Natural killer cell (primary cell): ENCODE data around the gene FHOD3. TPM values are rescaled to one million over a fixed set of nuclear protein-coding genes. Genes with fewer than 3 reads are reported as not detected.

Source experiments
- ATAC-seq, 3 donors: fragments of 150-1000 bp in 2 of 3; fragments of 200-7000 bp in 1 of 3; cut with Tn5 transposase; 1 replicate in 1 of 3; 2 replicates in 2 of 3; pipeline ENCODE4 v1.10.0; 2021; ENCODE audit warnings: mild to moderate bottlenecking in 2 of 3, moderate library complexity in 2 of 3
- DNase-seq, 2 donors: peaks; one replicate each; pipeline versions ENCODE4 v3.0.0 to v3.0.0-alpha.2; 2013 to 2021; ENCODE audit warnings: mixed read lengths in 1 of 2
- H3K27ac ChIP-seq: one replicate; pipeline ENCODE4 v1.5.1; 2013; ENCODE audit warnings: mild to moderate bottlenecking, low read length
- H3K27me3 ChIP-seq: one replicate; pipeline ENCODE4 v1.6.1; 2013; ENCODE audit warnings: low read length; ENCODE audit not compliant: control insufficient read depth, insufficient read depth
- H3K36me3 ChIP-seq: one replicate; pipeline ENCODE4 v1.6.1; 2013; ENCODE audit warnings: low read length; ENCODE audit not compliant: control insufficient read depth, insufficient read depth
- H3K4me1 ChIP-seq: one replicate; pipeline ENCODE4 v1.6.1; 2013; ENCODE audit warnings: low read length; ENCODE audit not compliant: control insufficient read depth, insufficient read depth
- H3K4me3 ChIP-seq: one replicate; pipeline ENCODE4 v1.5.1; 2013; ENCODE audit warnings: low read length
- H3K9me3 ChIP-seq: one replicate; pipeline ENCODE4 v1.6.1; 2013; ENCODE audit warnings: low read length; ENCODE audit not compliant: control insufficient read depth, insufficient read depth
- H3K27ac Mint-ChIP-seq, 2 donors: one replicate each; pipeline ENCODE4 v1.8.0; 2022; ENCODE audit warnings: mild to moderate bottlenecking in 2 of 2, mixed read lengths in 2 of 2, moderate library complexity in 1 of 2
- H3K27me3 Mint-ChIP-seq, 2 donors: one replicate each; pipeline ENCODE4 v1.8.0; 2022; ENCODE audit warnings: low read depth in 2 of 2, mixed read lengths in 2 of 2
- H3K36me3 Mint-ChIP-seq: one replicate; pipeline ENCODE4 v1.8.0; 2022; ENCODE audit warnings: mixed read lengths
- H3K4me1 Mint-ChIP-seq, 2 donors: one replicate each; pipeline ENCODE4 v1.8.0; 2022; ENCODE audit warnings: mixed read lengths in 2 of 2
- H3K4me3 Mint-ChIP-seq: one replicate; pipeline ENCODE4 v1.8.0; 2022; ENCODE audit warnings: mild to moderate bottlenecking, moderate library complexity, mixed read lengths
- H3K9me3 Mint-ChIP-seq, 2 donors: one replicate each; pipeline ENCODE4 v1.8.0; 2022; ENCODE audit warnings: mixed read lengths in 2 of 2
- WGBS: methylation state at CpG from one replicate; pipeline ENCODE4 v1.1.7; 2013; ENCODE audit warnings: missing lambda C conversion rate; ENCODE audit not compliant: insufficient coverage; 5-methylcytosine and 5-hydroxymethylcytosine counted together
- intact Hi-C: fragments of 100-400 bp; cut with micrococcal nuclease; formaldehyde crosslinking; loops from one replicate; pipeline ENCODE4 v1.14.2; 2022
- total RNA-seq, 4 donors: library from RNA; stranded (reverse); fragments of 120-200 nt in 1 of 4; gene quantifications; one replicate each; pipeline versions ENCODE4 v1.2.3 to v1.2.4, GENCODE V29; 2013 to 2022
- TF ChIP-seq, protein P1 (sequence below): fragments of 200-600 bp; IDR thresholded peaks from one replicate; pipeline ENCODE4 v1.8.0; 2022; ENCODE audit warnings: antibody characterized with exemption

FHOD3 gene
- total RNA-seq, 3 donors from 2014 or later (not counting 1 experiment from before 2014, with no cell fraction given): not detected

- Mint-ChIP-seq H3K4me1 (no peaks in the 10 kb centered on the region), H3K27me3 (peaks cover 8 to 12% of the 10 kb centered on the region in 2 donors), H3K27ac (no peak overlapping the region), H3K4me3 (no peak overlapping the region), H3K36me3 (peaks cover 6% of the 10 kb centered on the region), H3K9me3 (no peaks in the 10 kb centered on the region)
- Histone ChIP-seq H3K4me3 (no peak overlapping the region), H3K9me3 (no peaks in the 10 kb centered on the region), H3K36me3 (no peaks in the 10 kb centered on the region), H3K4me1 (no peaks in the 10 kb centered on the region), H3K27ac (no peak overlapping the region), H3K27me3 (no peaks in the 10 kb centered on the region)
- TF ChIP-seq, protein P1, sequence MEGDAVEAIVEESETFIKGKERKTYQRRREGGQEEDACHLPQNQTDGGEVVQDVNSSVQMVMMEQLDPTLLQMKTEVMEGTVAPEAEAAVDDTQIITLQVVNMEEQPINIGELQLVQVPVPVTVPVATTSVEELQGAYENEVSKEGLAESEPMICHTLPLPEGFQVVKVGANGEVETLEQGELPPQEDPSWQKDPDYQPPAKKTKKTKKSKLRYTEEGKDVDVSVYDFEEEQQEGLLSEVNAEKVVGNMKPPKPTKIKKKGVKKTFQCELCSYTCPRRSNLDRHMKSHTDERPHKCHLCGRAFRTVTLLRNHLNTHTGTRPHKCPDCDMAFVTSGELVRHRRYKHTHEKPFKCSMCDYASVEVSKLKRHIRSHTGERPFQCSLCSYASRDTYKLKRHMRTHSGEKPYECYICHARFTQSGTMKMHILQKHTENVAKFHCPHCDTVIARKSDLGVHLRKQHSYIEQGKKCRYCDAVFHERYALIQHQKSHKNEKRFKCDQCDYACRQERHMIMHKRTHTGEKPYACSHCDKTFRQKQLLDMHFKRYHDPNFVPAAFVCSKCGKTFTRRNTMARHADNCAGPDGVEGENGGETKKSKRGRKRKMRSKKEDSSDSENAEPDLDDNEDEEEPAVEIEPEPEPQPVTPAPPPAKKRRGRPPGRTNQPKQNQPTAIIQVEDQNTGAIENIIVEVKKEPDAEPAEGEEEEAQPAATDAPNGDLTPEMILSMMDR: no peak
- DNase-seq (no peak), ATAC-seq (no peak)
- intact Hi-C loops: no loop called here
- WGBS: 68% methylated on average over 4 of the region's 4 CpGs
Measured at GRCh38 chr18:36314098-36314497, 16.6 kb downstream of the FHOD3 start.

GRCh38 chr18:36314754-36315153, 17.2 kb downstream of the FHOD3 start:
- Histone ChIP-seq H3K27ac (no peak overlapping the region), H3K27me3 (no peaks in the 10 kb centered on the region), H3K9me3 (no peaks in the 10 kb centered on the region), H3K4me3 (no peak overlapping the region), H3K36me3 (no peaks in the 10 kb centered on the region), H3K4me1 (no peaks in the 10 kb centered on the region)
- Mint-ChIP-seq H3K4me1 (no peaks in the 10 kb centered on the region), H3K9me3 (no peaks in the 10 kb centered on the region), H3K36me3 (peaks cover 7% of the 10 kb centered on the region), H3K27ac (no peak overlapping the region), H3K4me3 (no peak overlapping the region), H3K27me3 (peaks cover 5 to 11% of the 10 kb centered on the region in 2 donors)
- 61% methylated on average over 4 of the region's 4 CpGs for WGBS
- DNase-seq: no peak
- TF ChIP-seq, protein P1: no peak
- ATAC-seq: no peak
- intact Hi-C loops: no loop called here

- DNase-seq: no peak
- TF ChIP-seq, protein P1: no peak
- ATAC-seq: no peak
Measured at GRCh38 chr18:36315736-36316135, 18.2 kb downstream of the FHOD3 start.

DNA sequence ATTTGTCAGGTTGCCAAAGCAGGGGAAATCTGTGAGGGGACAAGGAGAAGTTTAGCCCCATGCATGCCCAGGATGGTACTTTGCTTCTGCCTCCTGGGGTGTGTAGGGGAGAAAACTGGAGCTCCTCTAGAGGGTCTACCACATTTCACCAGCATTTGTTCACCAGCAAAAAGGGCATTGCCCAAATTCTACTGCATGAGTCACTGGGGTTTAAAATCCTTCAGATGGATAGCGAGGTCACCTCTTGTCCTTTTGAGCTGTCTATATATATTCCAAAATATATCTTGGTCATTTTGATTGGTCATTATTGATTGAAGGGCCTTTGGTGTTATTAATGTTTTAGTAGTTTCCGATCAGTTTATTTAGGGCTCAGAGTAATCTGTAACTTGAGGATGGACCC, 18.7 kb downstream of the FHOD3 start:
- WGBS: 100% methylated on average over 1 of the region's 2 CpGs
- H3K9me3 ChIP-seq: no peaks in the 10 kb centered on the region

More at GRCh38 chr18:36315736-36316135, 18.2 kb downstream of the FHOD3 start:
- H3K27ac Mint-ChIP-seq: no peak overlapping the region
- intact Hi-C loops: no loop called here
- H3K27me3 Mint-ChIP-seq: peaks cover 5 to 15% of the 10 kb centered on the region in 2 donors
- no peaks in the 10 kb centered on the region for H3K9me3 Mint-ChIP-seq
- no peak overlapping the region for H3K4me3 Mint-ChIP-seq
- 88% methylated on average over 10 of the region's 10 CpGs for WGBS
- Histone ChIP-seq H3K4me3 (no peak overlapping the region), H3K27ac (no peak overlapping the region), H3K9me3 (no peaks in the 10 kb centered on the region), H3K36me3 (no peaks in the 10 kb centered on the region), H3K4me1 (no peaks in the 10 kb centered on the region), H3K27me3 (no peaks in the 10 kb centered on the region)
- H3K36me3 Mint-ChIP-seq: peaks cover 7% of the 10 kb centered on the region
- no peaks in the 10 kb centered on the region for H3K4me1 Mint-ChIP-seq

More for the DNA sequence above, 18.7 kb downstream of the FHOD3 start:
- ATAC-seq (no peak), DNase-seq (no peak)
- H3K4me1 ChIP-seq: no peaks in the 10 kb centered on the region
- TF ChIP-seq, protein P1: no peak
- no peaks in the 10 kb centered on the region for H3K9me3 Mint-ChIP-seq
- H3K4me3 ChIP-seq: no peak overlapping the region
- no peaks in the 10 kb centered on the region for H3K27me3 ChIP-seq
- H3K36me3 Mint-ChIP-seq: peaks cover 7% of the 10 kb centered on the region
- H3K27ac ChIP-seq: no peak overlapping the region
- H3K27ac Mint-ChIP-seq: no peak overlapping the region
- intact Hi-C loops: no loop called here
- H3K36me3 ChIP-seq: no peaks in the 10 kb centered on the region
- peaks cover 10 to 15% of the 10 kb centered on the region in 2 donors for H3K27me3 Mint-ChIP-seq
- no peaks in the 10 kb centered on the region for H3K4me1 Mint-ChIP-seq
- no peak overlapping the region for H3K4me3 Mint-ChIP-seq
